Measurements from ENCODE around the gene CCDC102A.

CCDC102A gene

GRCh38 chr16:57536306-57537193 is at the start of gene CCDC102A:
Gene CCDC102A (minus strand): TSS chr16:57536571. CDS start chr16:57529177, 7,394 bp downstream.
- Histone ChIP-seq H3K36me3 (ENCODE audit: control insufficient read depth in 5 of 5, insufficient read depth in 5 of 5, low read length in 5 of 5) (no peaks in the 10 kb centered on the region), H3K27me3 (ENCODE audit: control insufficient read depth in 5 of 5, insufficient read depth in 4 of 5, low read length in 5 of 5) (peaks cover 0 to 5% (median 0%) of the 10 kb centered on the region in 5 donors), H3K4me3 (ENCODE audit: low read depth in 1 of 5, low read length in 5 of 5) (peak within 1 kb of the TSS; percentile 81 to 88 (median 86)), H3K9ac (ENCODE audit: low read length in 5 of 5) (peak within 1 kb of the TSS in 4 of 5 donors; percentile 78 to 91 (median 82)), H3K27ac (ENCODE audit: low read depth, low read length) (peak within 1 kb of the TSS; percentile 75), H3K9me3 (ENCODE audit: control insufficient read depth in 5 of 5, low read length in 5 of 5) (no peaks in the 10 kb centered on the region), H3K4me1 (ENCODE audit: control insufficient read depth in 5 of 5, insufficient read depth in 5 of 5, low read length in 5 of 5) (peaks cover 3 to 50% (median 40%) of the 10 kb centered on the region in 5 donors)

GRCh38 chr16:57585051-57585687 is 48.8 kb upstream of the CCDC102A start:
- H3K4me3 ChIP-seq (ENCODE audit: low read depth in 1 of 5, low read length in 5 of 5): no peak overlapping the region
- H3K27me3 ChIP-seq (ENCODE audit: control insufficient read depth in 5 of 5, insufficient read depth in 4 of 5, low read length in 5 of 5): peaks cover 0 to 6% (median 3%) of the 10 kb centered on the region in 5 donors
- H3K9me3 ChIP-seq (ENCODE audit: control insufficient read depth in 5 of 5, low read length in 5 of 5): no peaks in the 10 kb centered on the region
- no peaks in the 10 kb centered on the region for H3K4me1 ChIP-seq (ENCODE audit: control insufficient read depth in 5 of 5, insufficient read depth in 5 of 5, low read length in 5 of 5)
- H3K9ac ChIP-seq (ENCODE audit: low read length in 5 of 5): no peak overlapping the region
- H3K36me3 ChIP-seq (ENCODE audit: control insufficient read depth in 5 of 5, insufficient read depth in 5 of 5, low read length in 5 of 5): no peaks in the 10 kb centered on the region
- H3K27ac ChIP-seq (ENCODE audit: low read depth, low read length): no peak overlapping the region

DNA sequence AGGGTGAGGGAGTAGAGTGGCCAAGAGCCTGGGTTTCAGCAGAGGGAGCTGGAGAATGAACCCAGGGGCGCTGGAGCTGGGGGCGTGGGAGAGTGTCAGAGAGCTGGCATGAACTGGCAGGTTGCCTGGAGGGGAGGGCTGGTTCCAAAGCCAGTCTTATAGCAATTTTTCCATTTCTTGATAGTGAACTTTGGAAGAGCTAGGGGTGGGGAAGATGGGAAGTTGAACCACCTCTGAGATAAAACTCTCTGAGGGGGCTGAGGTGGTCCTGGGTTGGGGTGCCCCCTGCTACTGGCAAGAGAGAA is 42.9 kb upstream of the CCDC102A start:
- H3K9me3 ChIP-seq (ENCODE audit: control insufficient read depth in 5 of 5, low read length in 5 of 5): no peaks in the 10 kb centered on the region
- no peak overlapping the region for H3K9ac ChIP-seq (ENCODE audit: low read length in 5 of 5)
- H3K4me1 ChIP-seq (ENCODE audit: control insufficient read depth in 5 of 5, insufficient read depth in 5 of 5, low read length in 5 of 5): peaks cover 0 to 4% (median 3%) of the 10 kb centered on the region in 5 donors
- no peak overlapping the region for H3K4me3 ChIP-seq (ENCODE audit: low read depth in 1 of 5, low read length in 5 of 5)
- peaks cover 13 to 28% (median 15%) of the 10 kb centered on the region in 5 donors for H3K27me3 ChIP-seq (ENCODE audit: control insufficient read depth in 5 of 5, insufficient read depth in 4 of 5, low read length in 5 of 5)
- no peaks in the 10 kb centered on the region for H3K36me3 ChIP-seq (ENCODE audit: control insufficient read depth in 5 of 5, insufficient read depth in 5 of 5, low read length in 5 of 5)
- H3K27ac ChIP-seq (ENCODE audit: low read depth, low read length): no peak overlapping the region

- no peaks in the 10 kb centered on the region for H3K36me3 ChIP-seq (ENCODE audit: control insufficient read depth in 5 of 5, insufficient read depth in 5 of 5, low read length in 5 of 5)
- no peaks in the 10 kb centered on the region for H3K9me3 ChIP-seq (ENCODE audit: control insufficient read depth in 5 of 5, low read length in 5 of 5)
- H3K4me1 ChIP-seq (ENCODE audit: control insufficient read depth in 5 of 5, insufficient read depth in 5 of 5, low read length in 5 of 5): peaks cover 0 to 4% (median 3%) of the 10 kb centered on the region in 5 donors
- H3K4me3 ChIP-seq (ENCODE audit: low read depth in 1 of 5, low read length in 5 of 5): no peak overlapping the region
- no peak overlapping the region for H3K9ac ChIP-seq (ENCODE audit: low read length in 5 of 5)
- H3K27ac ChIP-seq (ENCODE audit: low read depth, low read length): no peak overlapping the region
- peaks cover 13 to 28% (median 15%) of the 10 kb centered on the region in 5 donors for H3K27me3 ChIP-seq (ENCODE audit: control insufficient read depth in 5 of 5, insufficient read depth in 4 of 5, low read length in 5 of 5)
Measured at GRCh38 chr16:57578521-57579360, 42.4 kb upstream of the CCDC102A start.

DNA sequence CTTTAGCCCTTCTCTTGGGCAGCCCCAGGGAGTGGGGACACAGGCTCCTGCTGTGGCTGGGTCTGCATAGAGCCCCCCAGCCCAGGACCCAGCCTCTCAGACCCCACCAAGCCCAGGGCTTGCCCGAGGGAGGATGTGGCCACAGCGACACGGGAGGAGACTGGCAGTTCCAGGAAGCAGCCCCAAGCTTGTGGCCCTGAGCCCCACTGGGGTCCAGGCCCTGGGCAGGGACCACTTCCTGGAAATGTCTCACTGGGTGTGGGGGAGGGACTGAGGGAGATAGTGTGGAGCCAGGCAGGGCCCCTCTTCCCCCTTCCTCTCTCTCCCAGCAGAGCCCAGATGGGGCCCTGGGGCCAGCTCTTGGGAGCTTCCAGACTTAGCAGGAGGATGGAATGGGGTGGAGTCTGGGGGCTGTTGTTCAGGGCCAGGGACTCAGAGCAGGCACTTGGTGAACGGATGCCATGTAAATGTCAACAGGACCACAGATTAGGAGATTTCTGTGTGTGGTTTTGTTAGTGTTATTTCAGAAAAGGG is 41.4 kb upstream of the CCDC102A start:
- Histone ChIP-seq H3K4me1 (ENCODE audit: control insufficient read depth in 5 of 5, insufficient read depth in 5 of 5, low read length in 5 of 5) (peaks cover 0 to 4% (median 3%) of the 10 kb centered on the region in 5 donors), H3K36me3 (ENCODE audit: control insufficient read depth in 5 of 5, insufficient read depth in 5 of 5, low read length in 5 of 5) (no peaks in the 10 kb centered on the region), H3K9ac (ENCODE audit: low read length in 5 of 5) (no peak overlapping the region), H3K9me3 (ENCODE audit: control insufficient read depth in 5 of 5, low read length in 5 of 5) (no peaks in the 10 kb centered on the region), H3K27ac (ENCODE audit: low read depth, low read length) (no peak overlapping the region), H3K27me3 (ENCODE audit: control insufficient read depth in 5 of 5, insufficient read depth in 4 of 5, low read length in 5 of 5) (peaks cover 13 to 28% (median 16%) of the 10 kb centered on the region in 5 donors), H3K4me3 (ENCODE audit: low read depth in 1 of 5, low read length in 5 of 5) (no peak overlapping the region)

- Histone ChIP-seq H3K36me3 (ENCODE audit: control insufficient read depth in 5 of 5, insufficient read depth in 5 of 5, low read length in 5 of 5) (no peaks in the 10 kb centered on the region), H3K27ac (ENCODE audit: low read depth, low read length) (no peak overlapping the region), H3K27me3 (ENCODE audit: control insufficient read depth in 5 of 5, insufficient read depth in 4 of 5, low read length in 5 of 5) (peaks cover 15 to 28% (median 17%) of the 10 kb centered on the region in 5 donors), H3K4me3 (ENCODE audit: low read depth in 1 of 5, low read length in 5 of 5) (no peak overlapping the region), H3K9ac (ENCODE audit: low read length in 5 of 5) (no peak overlapping the region), H3K4me1 (ENCODE audit: control insufficient read depth in 5 of 5, insufficient read depth in 5 of 5, low read length in 5 of 5) (peaks cover 0 to 4% (median 3%) of the 10 kb centered on the region in 5 donors), H3K9me3 (ENCODE audit: control insufficient read depth in 5 of 5, low read length in 5 of 5) (no peaks in the 10 kb centered on the region)
Measured at GRCh38 chr16:57577214-57577613, 40.8 kb upstream of the CCDC102A start.

DNA sequence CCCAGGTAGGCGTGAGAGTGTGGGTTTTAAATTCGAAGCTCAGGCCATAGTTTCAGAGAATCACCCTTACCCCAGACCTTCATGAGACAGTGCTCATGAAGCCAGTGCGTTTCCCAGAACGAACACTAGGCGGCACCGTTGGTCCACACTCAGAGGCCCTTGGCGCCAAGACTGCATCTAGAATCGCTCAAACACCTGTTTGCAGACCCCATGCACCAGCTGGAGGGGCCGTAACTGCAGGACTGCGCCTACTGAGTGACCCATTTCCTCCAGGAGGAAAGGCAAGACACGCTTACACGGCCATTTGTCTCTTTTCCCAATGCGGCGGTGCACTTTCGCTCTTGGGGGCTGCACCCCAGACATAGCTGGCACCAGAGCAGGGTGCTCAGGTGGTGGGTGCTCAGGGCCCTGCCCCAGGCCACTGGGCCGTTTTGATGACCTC is 40.1 kb upstream of the CCDC102A start:
- H3K9me3 ChIP-seq (ENCODE audit: control insufficient read depth in 5 of 5, low read length in 5 of 5): no peaks in the 10 kb centered on the region
- no peak overlapping the region for H3K4me3 ChIP-seq (ENCODE audit: low read depth in 1 of 5, low read length in 5 of 5)
- H3K27ac ChIP-seq (ENCODE audit: low read depth, low read length): no peak overlapping the region
- H3K4me1 ChIP-seq (ENCODE audit: control insufficient read depth in 5 of 5, insufficient read depth in 5 of 5, low read length in 5 of 5): peaks cover 0 to 4% (median 3%) of the 10 kb centered on the region in 5 donors
- H3K9ac ChIP-seq (ENCODE audit: low read length in 5 of 5): no peak overlapping the region
- peaks cover 9 to 28% (median 17%) of the 10 kb centered on the region in 5 donors for H3K27me3 ChIP-seq (ENCODE audit: control insufficient read depth in 5 of 5, insufficient read depth in 4 of 5, low read length in 5 of 5)
- no peaks in the 10 kb centered on the region for H3K36me3 ChIP-seq (ENCODE audit: control insufficient read depth in 5 of 5, insufficient read depth in 5 of 5, low read length in 5 of 5)

DNA sequence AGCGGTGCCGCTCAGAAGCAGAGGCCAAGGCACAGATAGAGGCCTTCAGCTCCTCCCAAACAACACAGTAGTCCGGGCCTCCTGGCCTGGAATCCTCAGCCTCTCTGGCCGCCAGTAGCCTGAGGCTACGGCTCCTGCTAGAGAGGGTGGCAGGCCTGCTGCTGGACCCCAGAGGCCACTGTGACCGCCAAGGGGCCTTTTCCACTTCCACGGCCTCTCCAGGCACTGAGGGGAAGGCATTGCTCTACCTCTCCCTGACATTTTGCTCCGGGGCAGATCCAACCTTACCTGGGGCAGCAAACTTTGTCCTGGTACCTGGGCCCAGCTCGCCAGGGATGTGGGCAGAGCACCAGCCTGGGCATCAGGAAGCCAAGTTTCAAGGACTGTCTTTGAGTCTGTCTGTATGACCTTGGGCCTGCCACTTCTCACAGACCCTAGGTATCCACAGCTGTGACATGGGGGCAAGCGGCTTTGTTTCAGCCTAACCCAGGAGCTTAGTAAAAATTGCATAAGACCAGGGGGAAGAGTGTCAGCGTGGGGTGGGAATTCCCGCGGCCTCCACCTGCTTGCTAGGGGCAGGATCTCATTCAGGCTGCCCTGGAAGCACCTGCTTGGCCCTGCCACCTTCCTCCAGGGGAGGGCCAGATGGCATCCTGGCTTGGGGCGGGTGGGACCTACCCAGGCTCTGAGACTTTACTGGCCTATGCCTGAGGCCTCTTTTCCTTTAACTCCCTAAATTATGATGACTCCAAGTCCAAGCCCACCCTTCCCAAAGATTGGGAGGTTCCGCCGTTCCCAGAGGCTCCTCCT is 39.3 kb upstream of the CCDC102A start:
- H3K4me1 ChIP-seq (ENCODE audit: control insufficient read depth in 5 of 5, insufficient read depth in 5 of 5, low read length in 5 of 5): peaks cover 0 to 4% (median 3%) of the 10 kb centered on the region in 5 donors
- H3K27ac ChIP-seq (ENCODE audit: low read depth, low read length): no peak overlapping the region
- H3K36me3 ChIP-seq (ENCODE audit: control insufficient read depth in 5 of 5, insufficient read depth in 5 of 5, low read length in 5 of 5): no peaks in the 10 kb centered on the region
- no peak overlapping the region for H3K9ac ChIP-seq (ENCODE audit: low read length in 5 of 5)
- H3K27me3 ChIP-seq (ENCODE audit: control insufficient read depth in 5 of 5, insufficient read depth in 4 of 5, low read length in 5 of 5): peaks cover 10 to 33% (median 17%) of the 10 kb centered on the region in 5 donors
- no peaks in the 10 kb centered on the region for H3K9me3 ChIP-seq (ENCODE audit: control insufficient read depth in 5 of 5, low read length in 5 of 5)
- H3K4me3 ChIP-seq (ENCODE audit: low read depth in 1 of 5, low read length in 5 of 5): no peak overlapping the region

Measured in subcutaneous abdominal adipose tissue (tissue), 5 donors.